Esophagus squamous epithelium (tissue), 4 donors: ENCODE data around the gene GALNT14.

Source experiments
- CTCF ChIP-seq, 6 experiments: fragments of 450-650 bp in 4 of 6; fragments of 200-600 bp in 2 of 6; sonication (generic) in 2 of 6; IDR thresholded peaks; one replicate each; pipeline ENCODE4 v1.5.1; 2016 to 2019; ENCODE audit warnings: antibody characterized with exemption in 6 of 6, mild to moderate bottlenecking in 4 of 6, moderate library complexity in 4 of 6
- POLR2A ChIP-seq, 4 donors: fragments of 450-650 bp; IDR thresholded peaks; one replicate each; pipeline ENCODE4 v1.6.1; 2017; ENCODE audit warnings: antibody characterized with exemption in 4 of 4, mild to moderate bottlenecking in 4 of 4, moderate library complexity in 3 of 4

GRCh38 chr2:31002537-31003150, 135.6 kb downstream of the GALNT14 start:
- TF ChIP-seq POLR2A (IDR thresholded peaks at IDR 0.05) (no peak), CTCF (IDR thresholded peaks at IDR 0.05) (no peak)
